NOMO-1 treated with dmso at 0.1 percent for 144 hours (cell line): Measurements from ENCODE around the gene ANKS1B.
"Not testable (repeated sequence)": the region's sequence is repeated elsewhere in the genome, so short reads cannot be mapped to it uniquely, and the experiment has no call there.

Experiments used
- DNase-seq: peaks from one replicate; lab custom pipeline; 2025; ENCODE audit not compliant: unreplicated experiment; lab: John Stamatoyannopoulos, UW

ANKS1B gene

GRCh38 chr12:99287136-99287535 is 697.6 kb downstream of the ANKS1B start:
- DNase-seq = no peak

DNA sequence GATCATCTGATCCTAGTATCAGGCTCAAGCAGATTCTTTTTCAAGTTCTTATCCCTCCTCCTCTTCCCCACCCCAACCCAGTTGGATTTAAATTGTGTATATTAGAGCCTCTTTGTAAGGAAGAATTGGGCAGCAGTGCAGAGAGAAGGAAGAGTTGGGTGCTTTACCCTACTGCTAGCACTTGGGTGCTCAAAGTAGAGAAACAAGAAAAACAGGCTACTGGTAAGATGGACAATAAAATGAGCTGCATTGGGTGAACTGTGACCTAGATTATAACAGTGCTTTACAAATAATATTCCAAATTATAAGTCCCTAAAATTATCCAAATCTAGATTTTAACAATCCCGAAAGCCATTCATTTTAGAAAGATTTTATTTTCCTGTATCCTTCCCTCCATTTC is 700.6 kb downstream of the ANKS1B start:
- DNase-seq = no peak

DNA sequence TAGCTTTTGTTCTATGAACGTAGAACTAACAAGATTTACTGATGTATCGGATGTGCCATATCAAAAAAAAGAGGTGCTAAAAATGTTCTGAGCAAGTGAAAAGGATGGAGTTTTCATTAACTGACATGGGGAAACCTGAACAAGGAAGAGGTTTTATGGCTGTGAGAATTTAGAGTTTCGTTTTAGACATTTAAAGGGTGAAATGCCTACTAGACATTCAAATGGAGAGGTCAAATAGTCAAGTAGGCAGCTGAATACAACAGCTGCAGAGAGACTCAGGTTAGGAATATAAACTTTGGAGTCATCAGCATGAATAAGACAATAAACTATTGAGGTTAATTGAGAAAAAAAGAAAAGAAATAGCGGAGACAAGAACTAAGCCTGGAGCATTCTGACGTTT is 702.1 kb downstream of the ANKS1B start:
- DNase-seq = no peak

GRCh38 chr12:99282086-99282485 is 702.6 kb downstream of the ANKS1B start:
- DNase-seq = no peak

DNA sequence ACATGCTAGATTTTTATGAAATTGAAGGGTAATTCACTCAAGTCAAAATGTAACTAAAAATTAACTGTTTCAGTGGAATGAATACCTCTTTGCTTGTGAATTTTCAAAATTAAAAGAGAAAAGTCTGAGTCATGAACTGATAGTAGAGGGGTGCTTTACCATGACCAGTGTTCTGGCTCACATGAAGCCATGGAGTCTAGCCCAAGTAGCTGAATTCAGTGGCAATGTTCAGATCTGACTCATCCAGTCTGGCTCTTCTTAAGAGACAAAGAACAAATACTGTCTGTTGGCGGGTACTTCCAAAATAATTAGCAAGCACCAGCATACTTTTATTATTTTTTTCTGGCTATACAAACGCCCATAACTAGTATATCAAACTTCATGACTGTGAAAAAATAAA is 703.5 kb downstream of the ANKS1B start:
- no peak for DNase-seq

DNA sequence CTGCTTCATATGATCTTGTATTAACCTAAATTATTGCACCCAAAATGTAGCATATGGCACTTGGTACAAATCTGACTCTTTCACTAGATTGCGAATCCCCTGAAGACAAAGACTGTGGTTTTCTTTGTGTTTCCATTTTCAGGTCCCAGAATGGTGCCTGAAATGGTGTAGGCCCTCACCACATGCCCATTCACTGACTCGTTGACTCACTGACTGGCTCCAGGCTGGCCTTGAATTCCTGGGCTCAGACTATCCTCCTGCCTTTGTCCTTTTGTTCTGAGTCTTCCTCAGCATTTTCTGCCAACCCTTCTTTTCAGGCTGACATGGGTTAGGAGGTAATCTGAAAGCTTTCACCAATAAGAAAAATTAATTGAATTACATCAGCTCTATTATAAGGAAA is 705.8 kb downstream of the ANKS1B start:
- no peak for DNase-seq

GRCh38 chr12:99277591-99278379 is 707.0 kb downstream of the ANKS1B start:
- DNase-seq = no peak

GRCh38 chr12:99271071-99271470 is 713.7 kb downstream of the ANKS1B start:
- DNase-seq = no peak

DNA sequence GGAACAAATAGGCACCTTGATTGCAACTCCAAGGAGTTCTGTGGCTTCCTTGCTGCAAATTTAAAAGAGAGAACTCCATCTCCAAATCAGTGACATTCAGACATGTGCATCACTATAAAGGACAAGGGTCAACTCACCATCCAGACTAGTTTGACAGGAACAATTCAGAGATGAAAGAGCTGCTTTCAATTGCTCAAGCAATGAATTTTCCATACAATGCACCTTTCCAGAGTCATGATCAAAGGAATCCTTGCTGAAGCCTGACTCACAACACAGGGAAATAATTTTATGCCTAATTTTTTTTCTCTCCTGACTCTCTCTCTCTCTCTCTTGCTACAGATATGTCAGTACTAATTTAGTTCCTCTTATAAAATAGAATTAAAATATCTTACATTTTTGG is 717.7 kb downstream of the ANKS1B start:
- no peak for DNase-seq

DNA sequence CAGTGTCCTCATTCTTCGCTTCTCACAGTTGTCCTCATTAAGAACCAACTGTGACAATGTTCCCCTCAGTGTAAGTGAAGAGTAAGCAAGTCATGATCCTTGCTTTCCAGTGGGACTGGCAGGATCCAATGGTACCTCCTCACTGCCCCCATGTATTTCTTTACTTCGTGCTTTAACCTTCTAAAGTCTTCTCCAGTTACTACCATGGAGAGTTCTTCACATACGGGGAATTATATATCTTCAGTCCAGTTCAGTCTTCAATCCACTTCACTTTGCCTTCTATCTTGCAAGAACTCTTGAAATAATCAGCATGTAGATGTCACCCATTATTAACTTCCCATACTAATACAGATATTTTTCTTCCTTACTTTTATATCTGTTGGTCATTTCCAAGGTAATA is 719.1 kb downstream of the ANKS1B start:
- no peak for DNase-seq

DNA sequence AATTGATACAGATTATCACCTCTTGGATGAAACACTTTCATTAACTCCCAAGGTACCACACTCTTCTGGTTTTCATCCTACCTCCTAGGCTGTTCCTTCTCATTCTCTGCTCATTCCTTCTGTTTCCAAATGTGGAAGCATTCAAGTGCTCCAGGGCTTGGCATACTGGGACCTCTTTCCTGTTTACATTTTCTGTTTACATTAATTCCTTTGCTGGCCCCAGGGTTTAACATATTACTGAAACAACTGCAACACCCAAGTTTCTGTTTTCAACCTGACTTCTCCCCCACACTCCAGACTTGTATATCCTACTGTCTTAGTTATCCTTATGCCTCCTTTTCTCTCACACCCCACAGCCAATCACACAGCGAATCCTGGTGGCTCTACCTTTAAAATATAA is 723.5 kb downstream of the ANKS1B start:
- DNase-seq = no peak

DNA sequence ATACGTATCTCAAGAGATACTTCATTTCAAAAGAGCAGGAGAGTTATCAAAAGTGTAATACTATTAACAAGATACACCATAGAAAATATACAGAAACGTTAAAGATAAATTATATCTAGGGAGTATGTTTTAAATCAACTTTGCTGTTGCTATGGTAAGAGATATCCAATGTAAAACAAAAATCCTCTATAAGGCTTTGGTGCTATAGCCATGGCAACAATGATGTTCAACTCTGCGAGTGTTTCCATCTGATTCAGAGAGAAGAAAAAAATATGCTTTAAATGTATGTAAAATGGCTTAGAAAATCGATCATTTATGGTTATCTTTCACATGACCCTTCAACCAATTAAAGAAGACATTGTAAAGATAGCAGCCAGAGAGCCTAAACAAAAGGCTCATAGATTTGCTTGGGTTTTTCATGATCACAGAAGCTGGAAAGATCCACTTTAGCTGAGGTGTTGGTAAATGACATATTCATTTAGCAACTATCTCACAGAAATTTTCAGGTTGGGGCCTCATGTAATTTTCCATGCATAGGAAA is 724.2 kb downstream of the ANKS1B start:
- DNase-seq = no peak

- no peak for DNase-seq
These were observed 725.4 kb downstream of the ANKS1B start for GRCh38 chr12:99259040-99259934.

DNA sequence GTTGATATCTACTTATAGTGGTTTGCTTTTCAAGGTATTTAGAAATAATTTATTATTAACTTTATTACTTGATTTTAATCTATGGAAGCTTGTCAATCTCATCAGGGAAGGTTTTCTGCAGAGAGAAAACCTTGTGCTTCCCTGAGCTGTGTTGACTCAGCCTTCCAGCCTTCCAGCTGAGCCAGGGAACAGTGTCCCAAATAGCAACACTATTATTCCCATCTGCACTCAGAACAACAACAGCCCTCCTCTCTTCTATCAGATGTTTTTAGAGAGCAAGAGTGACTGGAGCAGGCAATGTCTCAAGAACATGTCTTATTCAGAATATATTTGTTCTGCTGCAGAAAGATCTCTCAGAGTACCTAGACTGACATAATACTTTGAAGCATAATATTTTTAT is 727.1 kb downstream of the ANKS1B start:
- DNase-seq = no peak

DNA sequence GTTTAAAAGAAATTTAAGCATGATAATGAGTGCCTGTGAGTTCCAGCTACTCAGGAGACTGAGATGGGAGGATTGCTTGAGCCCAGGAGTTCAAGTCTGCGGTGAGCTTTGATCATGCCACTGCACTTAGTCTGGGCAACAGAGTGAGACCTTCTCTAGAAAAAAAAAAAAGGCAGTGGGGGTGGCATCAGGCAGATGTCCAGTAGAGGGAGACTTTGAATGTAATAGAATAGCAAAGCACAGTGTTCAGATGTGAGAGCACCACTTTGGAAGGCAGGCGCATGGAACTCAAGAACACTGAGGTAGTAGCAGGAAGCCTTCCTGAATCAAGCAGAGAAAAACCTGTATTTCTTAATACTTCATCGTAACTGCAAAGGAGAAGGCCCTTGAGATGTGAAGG is 731.7 kb downstream of the ANKS1B start:
- DNase-seq = no peak

- DNase-seq = no peak
These were observed 734.6 kb downstream of the ANKS1B start for GRCh38 chr12:99250091-99250490.

- DNase-seq = no peak
These were observed 735.2 kb downstream of the ANKS1B start for GRCh38 chr12:99249543-99249942.

DNA sequence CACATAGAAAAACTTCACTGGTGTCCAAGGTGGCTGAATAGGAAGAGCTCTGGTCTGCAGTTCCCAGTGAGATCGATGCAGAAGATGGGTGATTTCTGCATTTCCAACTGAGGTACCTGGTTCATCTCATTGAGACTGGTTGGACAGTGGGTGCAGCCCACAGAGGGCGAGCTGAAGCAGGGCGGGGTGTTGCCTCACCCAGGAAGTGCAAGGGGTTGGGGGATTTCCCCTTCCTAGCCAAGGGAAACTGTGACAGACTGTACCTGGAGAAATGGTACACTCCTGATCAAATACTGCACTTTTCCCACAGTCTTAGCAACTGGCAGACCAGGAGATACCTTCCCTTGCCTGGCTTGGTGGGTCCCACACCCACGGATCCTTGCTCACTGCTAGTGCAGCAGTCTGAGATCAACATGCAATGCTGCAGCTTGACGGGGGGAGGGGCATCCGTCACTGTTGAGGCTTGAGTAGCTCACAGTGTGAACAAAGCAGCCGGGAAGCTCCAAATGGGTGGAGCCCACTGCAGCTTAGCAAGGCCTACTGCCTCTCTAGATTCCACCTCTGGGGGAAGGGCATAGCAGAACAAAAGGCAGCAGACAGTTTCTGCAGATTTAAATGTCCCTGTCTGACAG is 746.7 kb downstream of the ANKS1B start:
- not testable (repeated sequence) for DNase-seq

DNA sequence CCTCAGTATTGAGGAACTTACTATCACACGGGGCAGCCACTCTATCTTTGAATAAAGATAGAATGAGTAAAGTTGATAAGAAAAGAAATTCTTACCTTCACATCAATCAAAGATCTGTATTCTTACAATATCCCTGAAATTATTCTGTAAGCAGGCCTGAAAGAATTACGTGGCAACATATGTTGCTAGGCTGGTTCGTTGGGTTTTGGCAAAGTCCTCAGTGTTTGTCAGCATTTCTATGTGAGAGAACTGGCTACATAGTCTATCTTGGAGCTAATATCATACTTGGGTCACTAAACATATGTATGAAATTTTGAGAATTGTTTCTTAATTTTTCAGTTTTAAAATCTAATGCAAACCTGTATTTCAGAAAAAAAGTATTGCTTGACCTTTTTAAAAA is 749.4 kb downstream of the ANKS1B start:
- DNase-seq = no peak

DNA sequence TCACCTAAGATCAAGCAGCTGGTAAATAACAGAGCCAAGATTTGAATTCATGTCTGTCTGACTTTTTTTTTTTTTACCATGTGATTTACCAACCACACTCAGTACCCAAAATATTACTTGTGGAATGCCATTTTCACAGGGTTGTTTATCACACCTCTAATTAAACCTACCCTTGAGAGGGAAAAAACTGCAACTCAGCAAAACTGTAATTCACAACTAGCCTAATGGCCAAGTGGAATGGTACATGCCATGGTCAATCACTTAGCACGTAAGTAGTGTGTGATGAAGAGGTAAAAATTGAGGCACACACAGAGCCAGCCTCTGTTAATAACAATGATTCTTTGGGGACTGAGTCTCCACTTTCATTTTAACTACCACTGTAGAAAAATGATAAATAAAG is 750.0 kb downstream of the ANKS1B start:
- no peak for DNase-seq

- no peak for DNase-seq
These were observed 752.4 kb downstream of the ANKS1B start for GRCh38 chr12:99232324-99232723.

DNA sequence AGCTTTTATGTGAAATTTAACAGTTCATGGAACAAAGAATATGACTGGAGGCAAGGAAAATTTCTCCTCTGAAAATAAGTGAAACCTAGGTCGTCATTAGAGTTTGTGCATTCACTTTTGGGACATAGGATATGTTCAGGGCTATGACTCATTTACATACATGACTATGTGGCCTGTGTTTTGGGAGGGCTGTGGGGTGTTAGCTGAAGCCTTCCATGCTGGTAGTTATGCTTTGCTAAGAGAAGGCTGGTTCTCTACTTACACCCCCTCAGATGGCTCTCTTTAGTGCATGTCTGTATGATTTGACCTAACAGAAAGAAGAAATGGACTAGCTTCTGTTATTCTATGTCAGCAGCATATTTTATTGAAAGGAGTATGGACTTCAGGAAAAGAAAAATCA is 753.7 kb downstream of the ANKS1B start:
- DNase-seq = no peak
